AG04449 (cell line): ENCODE measurements around the gene FAM200B.
"Not testable (repeated sequence)": the region's sequence is repeated elsewhere in the genome, so short reads cannot be mapped to it uniquely, and the experiment has no call there.

Source experiments
- CTCF ChIA-PET: fragments of 350-600 bp; formaldehyde crosslinking; extraction: SDS; loops from one replicate; lab custom pipeline; 2021; ENCODE audit warnings: antibody characterized with exemption; lab: Yijun Ruan, JAX
- POLR2A ChIA-PET: fragments of 400-600, 350-600 bp; formaldehyde crosslinking; extraction: SDS; loops from one replicate; lab custom pipeline; 2020; ENCODE audit warnings: antibody characterized with exemption, inconsistent platforms; lab: Yijun Ruan, JAX
- DNase-seq: peaks from one replicate; pipeline ENCODE4 v3.0.0-alpha.2; 2010; ENCODE audit warnings: low read depth, low spot score
- H3K4me3 ChIP-seq: 2 replicates; pipeline ENCODE4 v1.5.1; 2011; ENCODE audit warnings: low read depth, mild to moderate bottlenecking, control low read depth, low read length
- TF ChIP-seq, protein P1 (sequence below): IDR thresholded peaks from one replicate; pipeline ENCODE4 v1.5.1; 2011; ENCODE audit warnings: mild to moderate bottlenecking, moderate library complexity, low read length, control low read depth, inconsistent platforms; ENCODE audit not compliant: insufficient read depth; ENCODE audit errors: missing control alignments

The FAM200B gene

DNA sequence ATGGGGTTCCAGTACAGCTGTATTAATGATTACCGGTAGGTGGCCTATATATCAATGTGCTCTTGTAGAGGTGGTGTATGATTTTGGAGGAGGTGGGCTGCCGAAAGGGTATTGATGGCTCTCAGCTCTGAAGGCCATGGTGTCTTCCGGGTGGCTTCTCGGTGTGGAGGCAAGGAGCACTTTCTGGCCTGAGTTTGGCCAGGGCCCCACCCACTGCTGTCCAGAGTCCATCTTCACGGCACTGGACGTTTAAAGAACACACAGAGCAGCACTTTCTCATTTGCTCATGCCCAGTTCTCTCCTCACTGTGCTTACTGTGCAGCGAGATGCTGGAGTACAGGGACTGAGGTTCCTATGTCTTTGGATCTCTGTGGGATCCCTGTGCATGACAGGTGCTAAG, 37.3 kb downstream of the FAM200B start:
- TF ChIP-seq, protein P1, sequence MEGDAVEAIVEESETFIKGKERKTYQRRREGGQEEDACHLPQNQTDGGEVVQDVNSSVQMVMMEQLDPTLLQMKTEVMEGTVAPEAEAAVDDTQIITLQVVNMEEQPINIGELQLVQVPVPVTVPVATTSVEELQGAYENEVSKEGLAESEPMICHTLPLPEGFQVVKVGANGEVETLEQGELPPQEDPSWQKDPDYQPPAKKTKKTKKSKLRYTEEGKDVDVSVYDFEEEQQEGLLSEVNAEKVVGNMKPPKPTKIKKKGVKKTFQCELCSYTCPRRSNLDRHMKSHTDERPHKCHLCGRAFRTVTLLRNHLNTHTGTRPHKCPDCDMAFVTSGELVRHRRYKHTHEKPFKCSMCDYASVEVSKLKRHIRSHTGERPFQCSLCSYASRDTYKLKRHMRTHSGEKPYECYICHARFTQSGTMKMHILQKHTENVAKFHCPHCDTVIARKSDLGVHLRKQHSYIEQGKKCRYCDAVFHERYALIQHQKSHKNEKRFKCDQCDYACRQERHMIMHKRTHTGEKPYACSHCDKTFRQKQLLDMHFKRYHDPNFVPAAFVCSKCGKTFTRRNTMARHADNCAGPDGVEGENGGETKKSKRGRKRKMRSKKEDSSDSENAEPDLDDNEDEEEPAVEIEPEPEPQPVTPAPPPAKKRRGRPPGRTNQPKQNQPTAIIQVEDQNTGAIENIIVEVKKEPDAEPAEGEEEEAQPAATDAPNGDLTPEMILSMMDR = no peak
- DNase-seq = no peak
- no peak overlapping the region for H3K4me3 ChIP-seq
- POLR2A ChIA-PET = no interaction called here
- CTCF ChIA-PET = interaction anchor here (4.3 kb wide), 1 partner anchor 11 kb away, joined by 29 read pairs; no protein-coding TSS in a partner anchor

DNA sequence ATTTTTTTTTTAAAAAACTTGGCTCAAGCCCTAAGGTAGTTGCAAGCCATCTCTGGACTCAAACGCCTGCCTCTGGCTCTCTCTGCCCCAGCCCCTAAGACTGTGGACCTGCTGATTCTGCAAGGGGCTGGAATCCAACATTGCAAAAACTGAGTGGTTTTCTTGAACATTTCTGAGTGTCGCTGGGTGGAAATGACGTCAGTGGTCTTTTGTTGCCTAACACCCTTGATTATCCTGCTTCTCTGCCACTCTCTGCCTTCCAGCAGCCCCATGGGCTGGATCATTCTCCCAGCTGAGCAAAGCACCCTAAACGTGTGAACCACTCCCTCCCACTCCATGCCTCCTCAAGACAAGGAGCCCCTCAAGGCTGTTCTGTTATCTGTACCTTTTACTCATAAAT, 37.9 kb downstream of the FAM200B start:
- POLR2A ChIA-PET = no interaction called here
- CTCF ChIA-PET = interaction anchor here (1.9 to 4.3 kb wide), 2 partner anchors 10 to 237 kb away, joined by 6 to 29 read pairs; no protein-coding TSS in a partner anchor

DNA sequence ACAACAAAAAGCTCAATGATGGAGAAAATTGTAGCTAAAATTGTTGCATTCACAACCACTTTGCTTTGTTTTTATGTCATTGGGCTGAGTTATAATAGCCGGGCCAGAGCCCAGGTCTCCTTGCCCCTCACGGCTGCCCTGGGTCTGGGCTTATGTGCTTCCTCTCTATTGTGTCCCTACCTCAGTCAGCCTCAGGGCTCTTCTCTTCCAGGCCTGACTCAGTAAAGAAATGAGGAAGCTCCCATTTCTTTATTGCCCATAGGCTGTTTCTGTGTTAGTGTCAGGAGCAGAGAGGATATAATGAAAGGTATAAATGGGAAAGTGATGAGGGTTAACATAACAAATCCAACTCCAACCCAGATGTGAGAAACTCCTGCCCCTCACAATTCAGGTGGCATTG, 39.2 kb downstream of the FAM200B start:
- H3K4me3 ChIP-seq = no peak overlapping the region
- CTCF ChIA-PET = interaction anchor here (1.9 to 4.3 kb wide), 2 partner anchors 9 to 236 kb away, joined by 6 to 29 read pairs; no protein-coding TSS in a partner anchor
- TF ChIP-seq, protein P1 = no peak
- POLR2A ChIA-PET = no interaction called here
- DNase-seq = no peak

More for the DNA sequence above, 37.9 kb downstream of the FAM200B start:
- TF ChIP-seq, protein P1 = no peak
- no peak overlapping the region for H3K4me3 ChIP-seq
- DNase-seq = no peak

DNA sequence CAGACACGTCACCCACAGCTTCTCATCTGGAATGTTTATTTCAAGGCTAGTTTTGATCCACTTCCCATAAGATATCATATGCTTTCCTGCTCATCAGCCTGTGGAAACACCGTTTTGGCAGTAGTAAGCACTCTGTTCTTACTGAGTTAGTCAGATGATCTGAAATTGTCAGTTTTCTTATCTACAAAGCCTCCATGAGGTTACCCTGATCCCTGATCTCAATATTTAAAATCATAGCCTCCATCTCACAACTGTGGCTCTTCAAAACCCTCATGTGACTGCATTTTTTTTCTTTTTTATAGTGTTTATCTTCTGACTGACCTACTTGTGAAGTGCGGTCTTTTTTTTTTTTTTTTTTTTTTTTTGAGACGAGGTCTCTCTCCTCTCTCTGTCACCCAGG, 44.0 kb downstream of the FAM200B start:
- POLR2A ChIA-PET = no interaction called here
- TF ChIP-seq, protein P1 = no peak
- no peak for DNase-seq
- no peak overlapping the region for H3K4me3 ChIP-seq
- CTCF ChIA-PET = interaction anchor here (0.7 kb wide), 1 partner anchor 237 kb away, joined by 3 read pairs; the partner anchor contains the start of gene FGFBP2

DNA sequence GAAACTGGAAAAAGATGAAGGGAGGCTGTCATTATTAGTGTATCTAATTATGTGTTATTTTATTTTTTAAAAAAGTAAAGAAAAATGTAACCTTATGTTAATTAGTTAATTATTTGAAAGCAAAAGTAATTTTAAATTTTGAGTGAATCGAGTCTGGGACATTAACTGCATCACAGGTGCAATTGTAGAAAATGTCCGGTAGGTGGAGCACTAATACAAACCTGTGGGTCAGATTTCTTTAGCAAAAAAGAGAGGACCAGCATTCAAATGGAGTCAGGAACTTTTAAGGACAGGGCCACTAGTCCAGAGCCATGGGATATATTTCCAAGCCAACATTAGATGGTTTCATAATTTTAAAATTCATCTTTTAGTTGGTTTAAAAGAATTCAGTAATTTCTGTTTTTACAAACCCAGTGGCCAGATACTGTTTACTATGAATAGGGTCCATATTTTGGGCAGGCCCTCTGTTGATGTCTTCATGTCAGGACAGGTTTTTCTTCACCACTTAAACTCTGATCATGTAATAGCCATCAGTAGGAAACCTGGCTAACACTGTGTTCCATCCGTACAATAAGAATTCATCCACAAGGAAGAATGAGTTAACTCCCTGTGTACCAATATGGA, 48.4 kb downstream of the FAM200B start:
- POLR2A ChIA-PET = no interaction called here

DNA sequence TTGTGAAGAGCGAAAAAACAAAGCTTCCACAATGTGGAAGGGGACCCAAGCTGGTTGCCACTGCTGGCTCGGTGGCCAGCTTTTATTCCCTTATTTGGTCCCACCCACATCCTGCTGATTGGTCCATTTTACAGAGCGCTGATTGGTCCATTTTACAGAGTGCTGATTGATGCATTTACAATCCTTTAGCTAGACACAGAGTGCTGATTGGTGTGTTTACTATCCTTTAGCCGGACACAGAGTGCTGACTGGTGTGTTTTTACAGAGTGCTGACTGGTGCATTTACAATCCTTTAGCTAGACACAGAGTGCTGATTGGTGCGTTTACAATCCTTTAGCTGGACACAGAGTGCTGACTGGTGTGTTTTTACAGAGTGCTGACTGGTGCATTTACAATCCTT, 51.4 kb downstream of the FAM200B start:
- CTCF ChIA-PET = interaction anchor here (1.4 to 4.6 kb wide), 2 partner anchors 11 to 15 kb away, joined by 3 to 14 read pairs; no protein-coding TSS in a partner anchor
- DNase-seq, POLR2A ChIA-PET, H3K4me3 ChIP-seq: not testable (repeated sequence)

More for the DNA sequence above, 48.4 kb downstream of the FAM200B start:
- no peak for DNase-seq
- no peak overlapping the region for H3K4me3 ChIP-seq
- TF ChIP-seq, protein P1 = peak; percentile 59
- CTCF ChIA-PET = interaction anchor here (0.7 to 4.6 kb wide), 13 partner anchors 9 to 271 kb away, joined by 3 to 29 read pairs (median 4); no protein-coding TSS in a partner anchor
